CD4-positive, alpha-beta T cell (primary cell): ENCODE results near the gene MRPS14. TPM values are rescaled to one million over a fixed set of nuclear protein-coding genes. Genes with fewer than 3 reads are reported as not detected.
A peak's percentile ranks its signal among the peaks of the same experiment; 100 is the strongest.

Experiments
- ATAC-seq: fragments of 200-7000 bp; cut with Tn5 transposase; one replicate; pipeline ENCODE4 v1.10.0; 2022; ENCODE audit warnings: mild to moderate bottlenecking; ENCODE audit not compliant: poor library complexity
- CTCF ChIA-PET: fragments of 350-600 bp; sonication (Branson Sonifier 250); formaldehyde crosslinking; loops from one replicate; lab custom pipeline; 2021; ENCODE audit warnings: antibody characterized with exemption, inconsistent platforms; lab: Charles Lee
- POLR2A ChIA-PET: fragments of 350-600 bp; sonication (Branson Sonifier 250); formaldehyde crosslinking; loops from one replicate; lab custom pipeline; 2021; ENCODE audit warnings: antibody characterized with exemption, inconsistent platforms; lab: Charles Lee
- DNase-seq, 14 experiments: peaks; one replicate each; pipeline ENCODE4 v3.0.0-alpha.2; 2013 to 2020; ENCODE audit warnings: mixed read lengths in 2 of 14
- H3K27ac ChIP-seq, 2 donors: one replicate each; pipeline versions ENCODE4 v1.5.1 to v1.7.0; 2013; ENCODE audit warnings: low read length in 2 of 2, low read depth in 1 of 2, mild to moderate bottlenecking in 1 of 2
- H3K27me3 ChIP-seq, 2 experiments: 1 replicate in 1 of 2; 2 replicates in 1 of 2; pipeline versions ENCODE4 v1.6.1 to v1.7.0; 2013; ENCODE audit warnings: low read length in 2 of 2, control low read depth in 1 of 2, mild to moderate bottlenecking in 1 of 2, moderate library complexity in 1 of 2; ENCODE audit not compliant: insufficient read depth in 2 of 2, control insufficient read depth in 1 of 2
- H3K36me3 ChIP-seq: one replicate; pipeline ENCODE4 v1.6.1; 2013; ENCODE audit warnings: low read length, control low read depth; ENCODE audit not compliant: insufficient read depth
- H3K4me1 ChIP-seq: one replicate; pipeline ENCODE4 v1.6.1; 2013; ENCODE audit warnings: low read length, control low read depth; ENCODE audit not compliant: insufficient read depth
- H3K4me3 ChIP-seq: one replicate; pipeline ENCODE4 v1.5.1; 2013; ENCODE audit warnings: mild to moderate bottlenecking, low read length, moderate library complexity
- H3K9me3 ChIP-seq, 2 experiments: 1 replicate in 1 of 2; 2 replicates in 1 of 2; pipeline versions ENCODE4 v1.6.1 to v1.7.0; 2013; ENCODE audit warnings: low read length in 2 of 2, mild to moderate bottlenecking in 2 of 2, control low read depth in 1 of 2, moderate library complexity in 1 of 2; ENCODE audit not compliant: control insufficient read depth in 1 of 2, insufficient read depth in 1 of 2
- H3K27ac Mint-ChIP-seq: one replicate; pipeline ENCODE4 v1.8.0; 2020; ENCODE audit warnings: mixed read lengths
- H3K27me3 Mint-ChIP-seq: one replicate; pipeline ENCODE4 v1.8.0; 2021; ENCODE audit warnings: mixed read lengths
- H3K36me3 Mint-ChIP-seq: one replicate; pipeline ENCODE4 v1.8.0; 2021; ENCODE audit warnings: low read depth, mixed read lengths
- H3K4me1 Mint-ChIP-seq: one replicate; pipeline ENCODE4 v1.8.0; 2021; ENCODE audit warnings: low read depth, mixed read lengths
- H3K4me3 Mint-ChIP-seq: one replicate; pipeline ENCODE4 v1.8.0; 2020; ENCODE audit warnings: mild to moderate bottlenecking, mixed read lengths
- H3K9me3 Mint-ChIP-seq: one replicate; pipeline ENCODE4 v1.8.0; 2020; ENCODE audit warnings: mixed read lengths
- intact Hi-C, 2 experiments: fragments of 100-400 bp; cut with DNase I in 1 of 2; cut with micrococcal nuclease in 1 of 2; formaldehyde crosslinking; loops; one replicate each; pipeline versions ENCODE4 v1.15.1 to v1.9.0; 2023 to 2025; cut with DNase I, micrococcal nuclease
- total RNA-seq, 174 experiments: library from RNA in 2 of 174; stranded (reverse) in 2 of 174; gene quantifications; one replicate each; pipeline ENCODE4 v1.2.3 and lab custom pipeline; 2021 to 2026
- TF ChIP-seq, protein P1 (sequence below): fragments of 200-600 bp; IDR thresholded peaks from one replicate; pipeline ENCODE4 v1.8.0; 2022; ENCODE audit warnings: antibody characterized with exemption, mild to moderate bottlenecking

The MRPS14 gene
- total RNA-seq, 2 experiments from 2014 or later, result 8.5 to 9.6 TPM

DNA sequence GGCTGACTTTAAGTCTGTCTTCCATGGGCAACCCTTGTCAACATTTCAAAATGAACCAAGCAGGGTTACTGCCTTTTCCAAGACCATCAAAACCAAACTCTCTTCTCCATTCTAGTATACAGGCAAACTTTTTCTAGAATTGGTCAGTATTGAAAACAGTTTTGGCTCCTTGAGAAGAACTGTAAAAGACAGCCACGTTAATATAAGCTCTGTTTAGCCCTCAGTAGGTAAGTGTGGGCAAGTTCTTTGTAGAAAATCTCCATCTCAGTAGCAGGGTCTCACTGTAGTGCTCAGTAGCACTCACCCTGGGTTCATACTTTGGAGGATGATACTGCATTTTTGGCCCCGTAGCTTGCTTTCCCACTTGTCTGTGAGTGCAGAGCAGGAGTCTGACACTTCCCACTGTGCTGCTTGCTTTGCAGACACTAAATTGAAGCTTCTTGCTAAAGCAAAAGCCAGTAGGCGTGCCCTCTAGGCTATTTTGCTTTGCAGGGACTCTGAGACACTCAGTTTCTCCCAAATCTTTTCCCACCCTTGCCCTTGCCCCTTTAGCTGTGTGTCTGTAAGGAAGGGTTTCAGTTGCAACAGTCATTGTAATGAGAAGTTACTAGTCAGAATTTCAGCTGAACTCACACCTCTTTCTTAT is 57.7 kb downstream of the MRPS14 start:
- peaks cover 66% of the 10 kb centered on the region for H3K4me1 Mint-ChIP-seq
- intact Hi-C loops, result loop anchor here in 1 of 2 experiments (1.0 to 5.0 kb wide), 5 partner anchors 16 to 168 kb away; no protein-coding TSS in a partner anchor
- peaks cover 7% of the 10 kb centered on the region for H3K36me3 ChIP-seq
- H3K9me3 Mint-ChIP-seq, result no peaks in the 10 kb centered on the region
- H3K4me3 Mint-ChIP-seq, result peak overlapping the region; percentile 85
- H3K27ac Mint-ChIP-seq, result peak overlapping the region; percentile 95
- no peak for ATAC-seq
- ChIA-PET CTCF (interaction anchor here (2.1 to 4.5 kb wide), 4 partner anchors 18 to 165 kb away, joined by 6 to 25 read pairs (median 14); no protein-coding TSS in a partner anchor), POLR2A (interaction anchor here (1.0 to 10.4 kb wide), 15 partner anchors 11 to 1141 kb away, joined by 3 to 338 read pairs (median 9); partner anchors contain the start of genes CACYBP, CENPL, DARS2 and MRPS14)
- H3K9me3 ChIP-seq, result no peaks in the 10 kb centered on the region
- TF ChIP-seq, protein P1, sequence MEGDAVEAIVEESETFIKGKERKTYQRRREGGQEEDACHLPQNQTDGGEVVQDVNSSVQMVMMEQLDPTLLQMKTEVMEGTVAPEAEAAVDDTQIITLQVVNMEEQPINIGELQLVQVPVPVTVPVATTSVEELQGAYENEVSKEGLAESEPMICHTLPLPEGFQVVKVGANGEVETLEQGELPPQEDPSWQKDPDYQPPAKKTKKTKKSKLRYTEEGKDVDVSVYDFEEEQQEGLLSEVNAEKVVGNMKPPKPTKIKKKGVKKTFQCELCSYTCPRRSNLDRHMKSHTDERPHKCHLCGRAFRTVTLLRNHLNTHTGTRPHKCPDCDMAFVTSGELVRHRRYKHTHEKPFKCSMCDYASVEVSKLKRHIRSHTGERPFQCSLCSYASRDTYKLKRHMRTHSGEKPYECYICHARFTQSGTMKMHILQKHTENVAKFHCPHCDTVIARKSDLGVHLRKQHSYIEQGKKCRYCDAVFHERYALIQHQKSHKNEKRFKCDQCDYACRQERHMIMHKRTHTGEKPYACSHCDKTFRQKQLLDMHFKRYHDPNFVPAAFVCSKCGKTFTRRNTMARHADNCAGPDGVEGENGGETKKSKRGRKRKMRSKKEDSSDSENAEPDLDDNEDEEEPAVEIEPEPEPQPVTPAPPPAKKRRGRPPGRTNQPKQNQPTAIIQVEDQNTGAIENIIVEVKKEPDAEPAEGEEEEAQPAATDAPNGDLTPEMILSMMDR, result no peak
- H3K27ac ChIP-seq, result peak overlapping the region; percentile 76 to 88
- DNase-seq, result peak; percentile 13 to 59 (median 27)
- no peaks in the 10 kb centered on the region for H3K27me3 Mint-ChIP-seq
- H3K27me3 ChIP-seq, result no peaks in the 10 kb centered on the region
- peaks cover 40% of the 10 kb centered on the region for H3K4me1 ChIP-seq
- H3K4me3 ChIP-seq, result peak overlapping the region; percentile 47
- H3K36me3 Mint-ChIP-seq, result peaks cover 5% of the 10 kb centered on the region

DNA sequence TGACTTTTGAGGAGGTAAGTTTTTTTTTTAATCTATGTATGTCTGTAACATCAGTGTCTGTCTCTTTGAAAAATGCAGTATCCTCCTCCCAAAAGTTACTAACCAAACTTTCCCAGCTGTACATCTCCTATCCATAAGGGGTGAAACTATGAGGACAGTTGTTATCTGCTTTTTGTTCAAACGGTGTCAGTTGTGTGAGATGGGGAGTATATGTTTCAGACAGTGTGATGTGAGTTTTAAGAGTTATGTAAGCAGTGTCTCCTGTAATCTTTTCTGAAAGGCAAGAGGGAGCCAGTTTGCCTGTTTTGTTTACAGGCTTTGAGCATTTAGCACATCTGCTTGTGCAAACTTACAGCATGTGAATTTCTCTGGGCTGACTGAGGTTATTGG is 58.3 kb downstream of the MRPS14 start:
- peak in 7 of 14 experiments; percentile 3 to 74 (median 33) for DNase-seq
- H3K9me3 Mint-ChIP-seq, result no peaks in the 10 kb centered on the region
- peaks cover 38% of the 10 kb centered on the region for H3K4me1 ChIP-seq
- ChIA-PET CTCF (interaction anchor here (1.1 to 4.5 kb wide), 7 partner anchors 12 to 165 kb away, joined by 3 to 25 read pairs (median 6); no protein-coding TSS in a partner anchor), POLR2A (interaction anchor here (1.0 to 10.4 kb wide), 15 partner anchors 11 to 165 kb away, joined by 3 to 338 read pairs (median 9); partner anchors contain the start of genes CACYBP and MRPS14)
- TF ChIP-seq, protein P1, result no peak
- H3K36me3 Mint-ChIP-seq, result peaks cover 5% of the 10 kb centered on the region
- peaks cover 61% of the 10 kb centered on the region for H3K4me1 Mint-ChIP-seq
- peak overlapping the region; percentile 76 to 88 for H3K27ac ChIP-seq
- no peaks in the 10 kb centered on the region for H3K27me3 ChIP-seq
- H3K4me3 ChIP-seq, result peak overlapping the region; percentile 47
- H3K36me3 ChIP-seq, result peaks cover 5% of the 10 kb centered on the region
- H3K27me3 Mint-ChIP-seq, result no peaks in the 10 kb centered on the region
- intact Hi-C loops, result loop anchor here (1.0 to 5.0 kb wide), 7 partner anchors 16 to 168 kb away; partner anchors contain the start of gene CACYBP (in 2 of the 2)
- H3K4me3 Mint-ChIP-seq, result peak overlapping the region; percentile 85
- peak overlapping the region; percentile 95 for H3K27ac Mint-ChIP-seq
- no peaks in the 10 kb centered on the region for H3K9me3 ChIP-seq
- peak; percentile 43 for ATAC-seq

DNA sequence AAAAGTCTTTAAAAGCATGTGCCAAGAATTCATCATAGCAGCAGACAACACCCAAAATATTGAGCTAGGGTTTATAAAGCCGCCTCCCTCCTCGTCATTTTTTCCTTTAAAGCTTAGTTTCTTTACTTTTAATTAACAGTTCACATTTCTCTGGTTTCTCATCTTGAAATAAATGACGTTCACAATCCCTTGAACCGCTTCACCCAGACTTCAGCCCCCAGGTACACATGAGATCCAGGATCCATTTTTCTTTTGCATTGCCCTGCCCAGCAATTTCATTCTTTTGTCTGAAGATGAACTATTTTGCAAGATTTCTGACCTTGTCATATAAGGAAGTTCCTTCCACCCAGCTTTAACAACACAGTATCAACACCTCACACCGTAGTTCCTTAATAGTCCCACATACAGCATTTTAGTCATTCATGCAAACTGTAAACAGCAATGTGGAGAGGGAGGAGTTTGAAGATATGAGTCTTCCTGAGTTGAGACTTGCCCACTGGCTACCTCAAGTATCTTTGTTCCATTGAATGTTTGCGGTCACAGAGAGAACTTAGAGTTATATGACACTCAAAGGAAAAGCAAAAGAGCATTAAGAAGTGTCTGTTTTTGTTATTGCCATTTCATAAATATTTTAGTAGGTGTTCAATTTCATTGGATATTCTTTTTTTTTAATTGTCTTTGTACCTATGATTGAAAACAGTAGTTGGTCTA is 58.8 kb downstream of the MRPS14 start:
- Histone ChIP-seq H3K9me3 (no peaks in the 10 kb centered on the region), H3K4me3 (peak overlapping the region; percentile 47), H3K4me1 (peaks cover 33% of the 10 kb centered on the region), H3K27me3 (no peaks in the 10 kb centered on the region), H3K36me3 (peaks cover 2% of the 10 kb centered on the region), H3K27ac (peak overlapping the region; percentile 76 to 88)
- TF ChIP-seq, protein P1, result no peak
- ChIA-PET POLR2A (interaction anchor here (0.6 to 10.4 kb wide), 12 partner anchors 10 to 1243 kb away, joined by 3 to 338 read pairs (median 8); partner anchors contain the start of genes CACYBP, GAS5, MRPS14 and ZBTB37), CTCF (interaction anchor here (1.0 to 4.5 kb wide), 8 partner anchors 12 to 165 kb away, joined by 3 to 25 read pairs (median 5); no protein-coding TSS in a partner anchor)
- H3K9me3 Mint-ChIP-seq, result no peaks in the 10 kb centered on the region
- H3K36me3 Mint-ChIP-seq, result peaks cover 5% of the 10 kb centered on the region
- H3K27me3 Mint-ChIP-seq, result no peaks in the 10 kb centered on the region
- intact Hi-C loops, result loop anchor here (1.0 to 5.0 kb wide), 2 partner anchors 33 to 35 kb away; partner anchors contain the start of gene CACYBP (in 2 of the 2)
- peak overlapping the region; percentile 85 for H3K4me3 Mint-ChIP-seq
- peaks cover 56% of the 10 kb centered on the region for H3K4me1 Mint-ChIP-seq
- ATAC-seq (peak; percentile 70), DNase-seq (peak in 5 of 14 experiments; percentile 34 to 89 (median 76))
- peak overlapping the region; percentile 95 for H3K27ac Mint-ChIP-seq
